Spleen (tissue), 11 donors: ENCODE measurements around the gene ZNF672. TPM values are rescaled to one million over a fixed set of nuclear protein-coding genes. Genes with fewer than 3 reads are reported as not detected.

Source experiments
- DNase-seq: peaks from one replicate; pipeline ENCODE4 v3.0.0-alpha.2; 2020
- H3K27ac ChIP-seq, 8 donors: fragments of 200-600 bp; sonication (generic) in 7 of 8; 1 replicate in 4 of 8; 2 replicates in 4 of 8; pipeline versions ENCODE4 v1.5.0 to v1.8.0; 2016 to 2021; ENCODE audit warnings: inconsistent platforms in 4 of 8, mild to moderate bottlenecking in 4 of 8, moderate library complexity in 1 of 8
- H3K27me3 ChIP-seq, 7 donors: fragments of 200-600 bp; sonication (generic) in 6 of 7; replicated peaks in 1 of 7; 1 replicate in 4 of 7; 2 replicates in 3 of 7; pipeline versions ENCODE4 v1.5.0 to v1.8.0; 2016 to 2021; ENCODE audit warnings: inconsistent platforms in 3 of 7, mild to moderate bottlenecking in 1 of 7
- H3K36me3 ChIP-seq, 6 donors: fragments of 200-600 bp; sonication (generic) in 5 of 6; 1 replicate in 4 of 6; 2 replicates in 2 of 6; pipeline versions ENCODE4 v1.5.0 to v1.8.0; 2016 to 2021; ENCODE audit warnings: inconsistent platforms in 2 of 6
- H3K4me1 ChIP-seq, 6 donors: fragments of 200-600 bp; sonication (generic) in 5 of 6; 1 replicate in 3 of 6; 2 replicates in 3 of 6; pipeline versions ENCODE4 v1.5.0 to v1.8.0; 2016 to 2021; ENCODE audit warnings: inconsistent platforms in 3 of 6
- H3K4me3 ChIP-seq, 8 donors: fragments of 200-600 bp; sonication (generic) in 7 of 8; 1 replicate in 4 of 8; 2 replicates in 4 of 8; pipeline versions ENCODE4 v1.5.0 to v1.8.0; 2016 to 2021; ENCODE audit warnings: inconsistent platforms in 4 of 8, mild to moderate bottlenecking in 4 of 8, moderate library complexity in 2 of 8
- H3K9me3 ChIP-seq, 8 donors: fragments of 200-600 bp; sonication (generic) in 7 of 8; 1 replicate in 4 of 8; 2 replicates in 4 of 8; pipeline versions ENCODE4 v1.5.0 to v1.8.0; 2016 to 2021; ENCODE audit warnings: inconsistent platforms in 4 of 8
- POLR2A ChIP-seq, 3 donors: fragments of 450-650 bp; IDR thresholded peaks; one replicate each; pipeline ENCODE4 v1.5.1; 2017; ENCODE audit warnings: antibody characterized with exemption in 3 of 3, mild to moderate bottlenecking in 1 of 3
- POLR2AphosphoS5 ChIP-seq, 3 donors: sonication (generic); formaldehyde crosslinking; IDR thresholded peaks; one replicate each; pipeline ENCODE4 v1.5.1; 2017; ENCODE audit warnings: antibody characterized with exemption in 3 of 3
- WGBS, 5 donors: extraction: QIAGEN DNeasy Blood & Tissue Kit in 3 of 5; methylation state at CpG; one replicate each; pipeline versions ENCODE4 v1.1.5 to v1.1.7; 2013 to 2018; 5-methylcytosine and 5-hydroxymethylcytosine counted together
- intact Hi-C: fragments of 100-400 bp; cut with DNase I; formaldehyde crosslinking; loops from one replicate; pipeline ENCODE4 v1.15.0; 2023; ENCODE audit warnings: low total_unique reads
- microRNA-seq, 3 donors: library from miRNA; unstranded; fragments of <30 nt; microRNA quantifications; one replicate each; pipeline versions ENCODE4 to v1.1.0, GENCODE V29; 2019 to 2020
- polyA plus RNA-seq, 3 donors: library from polyadenylated mRNA; stranded (reverse); fragments of 200-250 nt; gene quantifications; one replicate each; pipeline ENCODE4 v1.2.1, GENCODE V29; 2013
- small RNA-seq, 4 donors: library from RNA; depleted of rRNA; stranded (forward); fragments of <200 nt; gene quantifications; one replicate each; pipeline ENCODE3, GENCODE V24; 2016
- total RNA-seq, 7 donors: library from RNA; depleted of rRNA in 3 of 7; stranded (reverse); fragments of >200 nt in 3 of 7; fragmentation: NEBNext Ultra II Directional in 4 of 7; extraction: Animal tissue kit (Norgen Biotek cat#: 25700) in 4 of 7; gene quantifications; one replicate each; pipeline versions ENCODE4 v1.1.0 to v1.2.1, GENCODE V29; 2016 to 2021
- TF ChIP-seq, protein P1 (sequence below), 11 experiments: fragments of 200-600 bp in 7 of 11; fragments of 450-650 bp in 4 of 11; sonication (generic) in 4 of 11; IDR thresholded peaks in 8 of 11; conservative IDR thresholded peaks in 3 of 11; 1 replicate in 7 of 11; 2 replicates in 4 of 11; pipeline versions ENCODE4 v1.4.0 to v1.8.0; 2016 to 2021; ENCODE audit warnings: antibody characterized with exemption in 11 of 11, inconsistent platforms in 4 of 11, mild to moderate bottlenecking in 1 of 11
- donor health status: healthy with polysubstance abuse.
- donor health status: DM: no; HTN: no; CAD: no; lungs with moderate emphysema.
- donor health status: DM: no; HTN: no; CAD: no.
- donor health status: Bipolar disorder and iron deficiency.
- donor health status: healthy.
- donor health status: DM: no; HTN: no; CAD: no.
- donor health status: DM: yes; HTN: yes; CAD: no.

The ZNF672 gene
- total and polyA plus RNA-seq, 10 donors, result 13.2 to 43.1 (median 36.1) TPM

DNA sequence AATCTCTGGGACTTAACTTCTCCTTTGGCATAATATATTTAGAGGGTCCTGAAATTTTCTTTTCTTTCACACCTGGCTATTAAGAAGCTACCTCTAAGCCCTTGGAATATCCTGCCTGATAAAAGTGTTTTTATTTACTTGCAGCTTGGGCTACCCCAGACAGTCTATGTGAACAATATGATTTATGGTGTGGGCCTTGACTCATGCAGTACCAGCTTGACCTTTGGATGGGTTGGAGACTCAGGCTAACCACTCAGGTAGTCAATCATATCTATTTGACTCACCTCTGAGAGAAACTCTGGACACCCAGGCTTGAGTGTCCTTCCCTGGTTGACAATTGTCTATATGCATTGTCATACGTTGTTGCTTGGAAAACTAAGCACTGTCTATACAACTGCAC lies 54.6 kb downstream of the ZNF672 start:
- Histone ChIP-seq H3K27me3 (peaks cover 0 to 16% (median 0%) of the 10 kb centered on the region in 7 donors), H3K36me3 (no peaks in the 10 kb centered on the region), H3K9me3 (no peaks in the 10 kb centered on the region), H3K4me3 (no peak overlapping the region), H3K4me1 (no peaks in the 10 kb centered on the region), H3K27ac (no peak overlapping the region)
- no peak for TF ChIP-seq POLR2A (IDR thresholded peaks at IDR 0.05)
- TF ChIP-seq POLR2AphosphoS5 (IDR thresholded peaks at IDR 0.05), result no peak
- intact Hi-C loops, result no loop called here
- no peak for DNase-seq
- WGBS, 5 donors, result 72 to 91% (median 81%) methylated on average over 1 of the region's 1 CpG

DNA sequence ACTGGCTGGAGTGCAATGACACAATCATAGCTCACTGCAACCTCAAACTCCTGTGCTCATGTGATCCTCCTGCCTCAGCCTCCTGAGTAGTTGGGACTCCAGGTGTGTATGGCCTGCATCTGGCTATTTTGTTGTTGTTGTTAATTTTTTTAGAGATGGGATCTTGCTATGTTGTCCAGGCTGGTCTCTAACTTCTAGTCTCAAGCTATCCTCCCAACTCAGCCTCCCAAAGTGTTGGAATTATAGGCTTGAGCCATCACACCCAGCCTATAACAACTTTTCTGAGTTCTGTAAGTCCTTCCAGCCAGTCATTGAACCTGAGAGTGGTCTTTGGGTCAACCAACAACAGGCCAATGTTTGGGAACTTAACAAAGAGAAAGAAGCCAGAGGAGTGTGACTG lies 56.8 kb downstream of the ZNF672 start:
- no peaks in the 10 kb centered on the region for H3K36me3 ChIP-seq
- intact Hi-C loops, result no loop called here
- no peaks in the 10 kb centered on the region for H3K9me3 ChIP-seq
- peaks cover 0 to 25% (median 0%) of the 10 kb centered on the region in 7 donors for H3K27me3 ChIP-seq
- H3K4me1 ChIP-seq, result no peaks in the 10 kb centered on the region
- no peak overlapping the region for H3K27ac ChIP-seq
- TF ChIP-seq POLR2AphosphoS5 (IDR thresholded peaks at IDR 0.05) (no peak), POLR2A (IDR thresholded peaks at IDR 0.05) (no peak)
- TF ChIP-seq, protein P1, sequence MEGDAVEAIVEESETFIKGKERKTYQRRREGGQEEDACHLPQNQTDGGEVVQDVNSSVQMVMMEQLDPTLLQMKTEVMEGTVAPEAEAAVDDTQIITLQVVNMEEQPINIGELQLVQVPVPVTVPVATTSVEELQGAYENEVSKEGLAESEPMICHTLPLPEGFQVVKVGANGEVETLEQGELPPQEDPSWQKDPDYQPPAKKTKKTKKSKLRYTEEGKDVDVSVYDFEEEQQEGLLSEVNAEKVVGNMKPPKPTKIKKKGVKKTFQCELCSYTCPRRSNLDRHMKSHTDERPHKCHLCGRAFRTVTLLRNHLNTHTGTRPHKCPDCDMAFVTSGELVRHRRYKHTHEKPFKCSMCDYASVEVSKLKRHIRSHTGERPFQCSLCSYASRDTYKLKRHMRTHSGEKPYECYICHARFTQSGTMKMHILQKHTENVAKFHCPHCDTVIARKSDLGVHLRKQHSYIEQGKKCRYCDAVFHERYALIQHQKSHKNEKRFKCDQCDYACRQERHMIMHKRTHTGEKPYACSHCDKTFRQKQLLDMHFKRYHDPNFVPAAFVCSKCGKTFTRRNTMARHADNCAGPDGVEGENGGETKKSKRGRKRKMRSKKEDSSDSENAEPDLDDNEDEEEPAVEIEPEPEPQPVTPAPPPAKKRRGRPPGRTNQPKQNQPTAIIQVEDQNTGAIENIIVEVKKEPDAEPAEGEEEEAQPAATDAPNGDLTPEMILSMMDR (IDR thresholded peaks at IDR 0.05 in 8 of 11, conservative IDR thresholded peaks at IDR 0.05 in 3 of 11), result no peak
- no peak for DNase-seq
- H3K4me3 ChIP-seq, result no peak overlapping the region

DNA sequence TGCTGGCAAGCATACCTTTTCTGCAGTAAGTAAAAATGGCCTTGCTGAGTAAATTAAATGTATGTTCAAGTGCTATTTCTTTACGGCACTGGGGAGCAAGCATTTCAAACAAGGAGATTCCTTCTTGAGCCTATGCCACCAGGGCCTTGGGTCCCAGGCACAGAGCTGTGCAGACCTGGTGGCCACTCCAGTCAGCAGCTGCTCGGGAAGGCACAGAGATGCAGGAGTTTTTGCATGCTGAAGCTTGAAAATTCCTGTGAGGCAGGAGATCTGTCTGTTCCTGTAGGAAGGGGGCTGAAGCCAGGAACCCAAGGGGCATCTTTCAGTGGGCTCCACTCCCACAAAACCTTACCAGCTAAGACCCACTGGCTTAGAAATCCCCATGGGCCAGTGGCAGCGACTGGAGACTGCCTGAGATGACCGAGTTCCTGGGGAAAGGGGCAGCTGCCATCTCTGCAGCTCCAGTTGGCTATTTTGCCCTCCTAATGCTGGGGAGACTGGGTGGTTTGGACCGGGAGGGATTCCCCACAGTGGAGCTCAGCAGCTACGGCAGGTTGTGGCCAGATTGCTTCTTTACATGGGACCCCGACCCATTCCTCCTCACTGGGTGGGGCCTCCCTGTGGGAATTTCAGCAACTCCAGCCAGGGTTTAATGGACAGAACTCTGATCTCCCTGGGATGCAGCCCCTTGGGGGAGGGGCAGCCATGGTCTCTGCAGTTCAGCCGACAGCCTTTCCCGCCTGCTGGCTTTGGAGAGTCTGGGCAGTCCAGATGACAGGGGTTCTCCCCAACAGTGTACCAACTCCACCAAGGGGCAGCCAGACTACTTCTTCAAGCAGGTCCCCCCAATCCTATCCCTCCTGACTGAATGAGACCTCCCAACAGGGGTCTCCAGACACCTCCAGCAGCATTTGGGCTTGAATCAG lies 59.7 kb downstream of the ZNF672 start:
- no peak for DNase-seq
- WGBS, 5 donors, result 54 to 86% (median 82%) methylated on average over 7 to 9 of the region's 9 CpGs
- H3K27ac ChIP-seq, result no peak overlapping the region
- H3K36me3 ChIP-seq, result no peaks in the 10 kb centered on the region
- H3K4me3 ChIP-seq, result no peak overlapping the region
- H3K4me1 ChIP-seq, result no peaks in the 10 kb centered on the region
- peaks cover 0 to 25% (median 0%) of the 10 kb centered on the region in 7 donors for H3K27me3 ChIP-seq
- intact Hi-C loops, result no loop called here
- H3K9me3 ChIP-seq, result no peaks in the 10 kb centered on the region
- TF ChIP-seq POLR2A (IDR thresholded peaks at IDR 0.05), result no peak
- no peak for TF ChIP-seq POLR2AphosphoS5 (IDR thresholded peaks at IDR 0.05)
- TF ChIP-seq, protein P1 (IDR thresholded peaks at IDR 0.05 in 8 of 11, conservative IDR thresholded peaks at IDR 0.05 in 3 of 11), result no peak

Small RNAs within 50 kb of the gene (microRNA-seq; reads per million reads assigned to microRNA genes)
- 1.1 to 3.9 (median 3.4) reads per million in 3 donors for gene MIR3124

Small RNAs within 50 kb of the gene (small RNA-seq; reads per million reads assigned to genes)
- gene MIR3124, result 0 reads per million in 4 donors

Other genes with a start within 250 kb of the ZNF672 start
- 1 to 10 TPM in 3 of 7 donors, under 1 TPM in 3, not detected in 1; 0.12 to 2.8 (median 0.80) TPM for gene OR2T10, start 240.5 kb upstream of the ZNF672 start, total RNA-seq
- under 1 TPM in 2 of 3 donors, not detected in 1; 0.03 to 0.20 TPM for gene OR2T10, start 240.5 kb upstream of the ZNF672 start, polyA plus RNA-seq
- gene OR2T11, start 203.1 kb upstream of the ZNF672 start, total RNA-seq, result 1 to 10 TPM in 4 of 7 donors, under 1 TPM in 2, not detected in 1; 0.21 to 3.6 (median 1.3) TPM
- under 1 TPM in 2 of 3 donors, not detected in 1; 0.02 to 0.06 TPM for gene OR2T11, start 203.1 kb upstream of the ZNF672 start, polyA plus RNA-seq
- under 1 TPM in 5 of 7 donors, not detected in 2; 0.19 to 0.68 (median 0.34) TPM for gene OR2T35, start 192.9 kb upstream of the ZNF672 start, total RNA-seq
- not detected for gene OR2T35, start 192.9 kb upstream of the ZNF672 start, polyA plus RNA-seq
- gene OR2T27, start 182.7 kb upstream of the ZNF672 start, total RNA-seq, result not detected
- gene OR2T27, start 182.7 kb upstream of the ZNF672 start, polyA plus RNA-seq, result not detected
- not detected for gene OR14I1, start 135.5 kb upstream of the ZNF672 start, total RNA-seq
- gene OR14I1, start 135.5 kb upstream of the ZNF672 start, polyA plus RNA-seq, result not detected
- under 1 TPM in 2 of 7 donors, not detected in 5; 0.37 to 0.54 TPM for gene LYPD8, start 82.5 kb upstream of the ZNF672 start, total RNA-seq
- gene LYPD8, start 82.5 kb upstream of the ZNF672 start, polyA plus RNA-seq, result under 1 TPM; 0.09 to 0.17 (median 0.16) TPM
- gene SH3BP5L, start 12.3 kb upstream of the ZNF672 start, total RNA-seq, result 10 to 100 TPM; 29.1 to 43.3 (median 30.7) TPM
- gene SH3BP5L, start 12.3 kb upstream of the ZNF672 start, polyA plus RNA-seq, result 10 to 100 TPM; 10.1 to 23.1 (median 11.3) TPM
- gene ZNF692, start 20.9 kb downstream of the ZNF672 start, total RNA-seq, result 10 to 100 TPM; 33.5 to 81.1 (median 45.9) TPM
- 100 to 1,000 TPM in 2 of 3 donors, 10 to 100 TPM in 1; 57.1 to 138 (median 125) TPM for gene ZNF692, start 20.9 kb downstream of the ZNF672 start, polyA plus RNA-seq
- 10 to 100 TPM in 6 of 7 donors, 1 to 10 TPM in 1; 10.0 to 23.1 (median 12.3) TPM for gene PGBD2, start 68.0 kb downstream of the ZNF672 start, total RNA-seq
- gene PGBD2, start 68.0 kb downstream of the ZNF672 start, polyA plus RNA-seq, result 10 to 100 TPM in 1 of 3 donors, 1 to 10 TPM in 2; 7.2 to 11.7 (median 9.9) TPM